B cell (primary cell): ENCODE measurements around the gene SIX5. TPM values are rescaled to one million over a fixed set of nuclear protein-coding genes. Genes with fewer than 3 reads are reported as not detected.

Source experiments
- ATAC-seq: fragments of 200-7000 bp; cut with Tn5 transposase; one replicate; pipeline ENCODE4 v1.10.0; 2021; ENCODE audit warnings: low read depth, mild to moderate bottlenecking, moderate number of reproducible peaks, moderate library complexity
- CTCF ChIA-PET: fragments of 350-600 bp; sonication (Branson Sonifier 250); formaldehyde crosslinking; loops from one replicate; lab custom pipeline; 2021; ENCODE audit warnings: antibody characterized with exemption, inconsistent platforms; lab: Charles Lee
- POLR2A ChIA-PET: fragments of 350-600 bp; sonication (Branson Sonifier 250); formaldehyde crosslinking; loops from one replicate; lab custom pipeline; 2021; ENCODE audit warnings: antibody characterized with exemption; lab: Charles Lee
- DNase-seq: peaks from one replicate; pipeline ENCODE4 v3.0.0; 2013
- H2AFZ ChIP-seq: 2 replicates; pipeline ENCODE4 v1.6.1; 2012; ENCODE audit warnings: mild to moderate bottlenecking, low read depth, low read length; ENCODE audit not compliant: insufficient read depth, poor library complexity, severe bottlenecking
- H3K27ac ChIP-seq, 2 donors: 1 replicate in 1 of 2; 2 replicates in 1 of 2; pipeline ENCODE4 v1.5.1; 2012 to 2013; ENCODE audit warnings: low read length in 2 of 2, mild to moderate bottlenecking in 2 of 2, moderate library complexity in 1 of 2
- H3K27me3 ChIP-seq, 4 experiments: fragments of 200-600 bp in 1 of 4; sonication (generic) in 1 of 4; replicated peaks in 1 of 4; 1 replicate in 2 of 4; 2 replicates in 2 of 4; pipeline versions ENCODE4 v1.6.1 to v1.7.0; 2013 to 2016; ENCODE audit warnings: low read length in 3 of 4, mild to moderate bottlenecking in 2 of 4, mixed read lengths in 1 of 4, moderate library complexity in 1 of 4; ENCODE audit not compliant: insufficient read depth in 4 of 4, control insufficient read depth in 3 of 4; ENCODE audit errors: control extremely low read depth in 1 of 4
- H3K36me3 ChIP-seq, 2 experiments: replicated peaks in 1 of 2; 1 replicate in 1 of 2; 2 replicates in 1 of 2; pipeline versions ENCODE4 v1.6.1 to v1.7.1; 2013; ENCODE audit warnings: low read length in 1 of 2; ENCODE audit not compliant: insufficient read depth in 2 of 2, control insufficient read depth in 1 of 2; ENCODE audit errors: control extremely low read depth in 1 of 2, extremely low read depth in 1 of 2
- H3K4me1 ChIP-seq, 2 donors: fragments of 200-600 bp in 1 of 2; sonication (generic) in 1 of 2; 1 replicate in 1 of 2; 2 replicates in 1 of 2; pipeline versions ENCODE4 v1.5.1 to v1.6.1; 2013 to 2017; ENCODE audit warnings: low read length in 2 of 2; ENCODE audit not compliant: control insufficient read depth in 2 of 2, insufficient read depth in 2 of 2
- H3K4me2 ChIP-seq: replicated peaks from 2 replicates; pipeline ENCODE3; 2012; ENCODE audit warnings: mild to moderate bottlenecking, low read depth, low read length; ENCODE audit not compliant: poor library complexity, severe bottlenecking
- H3K4me3 ChIP-seq, 5 experiments: fragments of 200-600 bp in 1 of 5; sonication (generic) in 1 of 5; 1 replicate in 3 of 5; 2 replicates in 2 of 5; pipeline versions ENCODE4 v1.5.1 to v1.7.0; 2011 to 2016; ENCODE audit warnings: low read length in 4 of 5, mild to moderate bottlenecking in 4 of 5, low read depth in 2 of 5, control low read depth in 1 of 5, moderate library complexity in 1 of 5; ENCODE audit not compliant: insufficient read depth in 1 of 5; ENCODE audit errors: control extremely low read depth in 1 of 5, extremely low read depth in 1 of 5
- H3K79me2 ChIP-seq: fragments of 200-600 bp; sonication (generic); one replicate; pipeline ENCODE4 v1.6.0; 2016; ENCODE audit warnings: low read length; ENCODE audit not compliant: control insufficient read depth, insufficient read depth
- H3K9ac ChIP-seq: fragments of 200-600 bp; sonication (generic); 2 replicates; pipeline ENCODE4 v1.6.1; 2017; ENCODE audit warnings: mild to moderate bottlenecking, low read length, moderate library complexity
- H3K9me3 ChIP-seq, 3 donors: one replicate each; pipeline versions ENCODE4 v1.6.1 to v1.7.1; 2013; ENCODE audit warnings: low read length in 2 of 3; ENCODE audit not compliant: control insufficient read depth in 2 of 3, insufficient read depth in 1 of 3; ENCODE audit errors: control extremely low read depth in 1 of 3
- H4K20me1 ChIP-seq: 2 replicates; pipeline ENCODE4 v1.6.0; 2012; ENCODE audit warnings: mild to moderate bottlenecking, low read length; ENCODE audit not compliant: insufficient read depth, control insufficient read depth, poor library complexity, severe bottlenecking
- H3K27ac Mint-ChIP-seq: one replicate; pipeline ENCODE4 v1.8.0; 2021; ENCODE audit warnings: mixed read lengths
- H3K27me3 Mint-ChIP-seq: one replicate; pipeline ENCODE4 v1.8.0; 2021; ENCODE audit warnings: mixed read lengths
- H3K4me1 Mint-ChIP-seq: one replicate; pipeline ENCODE4 v1.8.0; 2021; ENCODE audit warnings: mixed read lengths
- H3K4me3 Mint-ChIP-seq: one replicate; pipeline ENCODE4 v1.8.0; 2021; ENCODE audit warnings: mixed read lengths
- H3K9me3 Mint-ChIP-seq: one replicate; pipeline ENCODE4 v1.8.0; 2022; ENCODE audit warnings: mixed read lengths; ENCODE audit not compliant: insufficient read depth
- EZH2 ChIP-seq: IDR thresholded peaks from 2 replicates; pipeline ENCODE4 v1.6.1; 2012; ENCODE audit warnings: borderline replicate concordance, low read depth, mild to moderate bottlenecking, moderate library complexity, low read length; ENCODE audit not compliant: insufficient read depth, poor library complexity, severe bottlenecking
- WGBS: methylation state at CpG from one replicate; pipeline ENCODE4 v1.1.5; 2013; ENCODE audit warnings: missing lambda C conversion rate; ENCODE audit not compliant: insufficient coverage; 5-methylcytosine and 5-hydroxymethylcytosine counted together
- intact Hi-C: fragments of 100-400 bp; cut with micrococcal nuclease; formaldehyde crosslinking; loops from one replicate; pipeline ENCODE4 v1.10.0; 2022
- polyA plus RNA-seq: library from polyadenylated mRNA; depleted of rRNA; stranded (reverse); fragments of >200 nt; gene quantifications from 2 replicates; pipeline ENCODE4 v1.2.3, GENCODE V29; 2012
- total RNA-seq, 2 donors: library from RNA; stranded (reverse); fragments of 120-200 nt in 1 of 2; gene quantifications; 1 replicate in 1 of 2; 2 replicates in 1 of 2; pipeline versions ENCODE4 v1.2.3 to v1.2.4, GENCODE V29; 2013 to 2022
- TF ChIP-seq, protein P1 (sequence below): fragments of 200-600 bp; IDR thresholded peaks from one replicate; pipeline ENCODE4 v1.8.0; 2022; ENCODE audit warnings: antibody characterized with exemption, mild to moderate bottlenecking

The SIX5 gene
- total and polyA plus RNA-seq, 2 donors (not counting 1 experiment from before 2014, with no cell fraction given): 1.4 to 2.1 TPM

DNA sequence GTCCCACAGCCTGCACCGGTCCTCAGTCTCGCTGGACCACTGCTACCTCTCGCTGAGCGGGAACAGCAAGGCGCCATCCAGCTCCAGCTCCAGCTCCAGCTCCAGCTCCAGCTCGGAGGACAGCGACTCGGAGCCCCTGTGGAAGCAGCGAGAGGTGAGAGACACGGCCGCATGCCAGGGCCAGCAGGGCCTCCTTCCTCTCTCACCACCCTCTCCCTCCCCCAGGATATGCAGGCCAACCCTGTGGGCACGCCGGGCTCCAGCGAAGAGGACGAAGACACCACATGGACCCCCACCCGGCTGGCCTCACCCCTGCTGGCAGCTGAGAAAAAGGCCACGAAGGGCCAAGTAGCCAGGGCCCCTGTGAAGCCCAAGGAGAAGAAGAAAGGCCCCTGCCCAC, 7.3 kb downstream of the SIX5 start:
- Mint-ChIP-seq H3K27ac (no peak overlapping the region), H3K4me1 (no peaks in the 10 kb centered on the region), H3K9me3 (no peaks in the 10 kb centered on the region), H3K4me3 (no peak overlapping the region), H3K27me3 (peaks cover 17% of the 10 kb centered on the region)
- no peak for ATAC-seq
- Histone ChIP-seq H3K9ac (no peak overlapping the region), H4K20me1 (no peaks in the 10 kb centered on the region), H3K4me3 (no peak overlapping the region), H3K27me3 (peaks cover 0 to 28% (median 2%) of the 10 kb centered on the region in 4 experiments), H3K79me2 (no peaks in the 10 kb centered on the region), H2AFZ (no peak overlapping the region), H3K27ac (no peak overlapping the region), H3K9me3 (no peaks in the 10 kb centered on the region), H3K36me3 (no peaks in the 10 kb centered on the region), H3K4me1 (no peaks in the 10 kb centered on the region), H3K4me2 (no peak overlapping the region)
- 88% methylated on average over 17 of the region's 17 CpGs for whole genome bisulfite sequencing
- intact Hi-C loops: no loop called here
- ChIA-PET POLR2A (no interaction called here), CTCF (no interaction called here)
- TF ChIP-seq, protein P1, sequence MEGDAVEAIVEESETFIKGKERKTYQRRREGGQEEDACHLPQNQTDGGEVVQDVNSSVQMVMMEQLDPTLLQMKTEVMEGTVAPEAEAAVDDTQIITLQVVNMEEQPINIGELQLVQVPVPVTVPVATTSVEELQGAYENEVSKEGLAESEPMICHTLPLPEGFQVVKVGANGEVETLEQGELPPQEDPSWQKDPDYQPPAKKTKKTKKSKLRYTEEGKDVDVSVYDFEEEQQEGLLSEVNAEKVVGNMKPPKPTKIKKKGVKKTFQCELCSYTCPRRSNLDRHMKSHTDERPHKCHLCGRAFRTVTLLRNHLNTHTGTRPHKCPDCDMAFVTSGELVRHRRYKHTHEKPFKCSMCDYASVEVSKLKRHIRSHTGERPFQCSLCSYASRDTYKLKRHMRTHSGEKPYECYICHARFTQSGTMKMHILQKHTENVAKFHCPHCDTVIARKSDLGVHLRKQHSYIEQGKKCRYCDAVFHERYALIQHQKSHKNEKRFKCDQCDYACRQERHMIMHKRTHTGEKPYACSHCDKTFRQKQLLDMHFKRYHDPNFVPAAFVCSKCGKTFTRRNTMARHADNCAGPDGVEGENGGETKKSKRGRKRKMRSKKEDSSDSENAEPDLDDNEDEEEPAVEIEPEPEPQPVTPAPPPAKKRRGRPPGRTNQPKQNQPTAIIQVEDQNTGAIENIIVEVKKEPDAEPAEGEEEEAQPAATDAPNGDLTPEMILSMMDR: no peak
- no peak for TF ChIP-seq EZH2
- no peak for DNase-seq

DNA sequence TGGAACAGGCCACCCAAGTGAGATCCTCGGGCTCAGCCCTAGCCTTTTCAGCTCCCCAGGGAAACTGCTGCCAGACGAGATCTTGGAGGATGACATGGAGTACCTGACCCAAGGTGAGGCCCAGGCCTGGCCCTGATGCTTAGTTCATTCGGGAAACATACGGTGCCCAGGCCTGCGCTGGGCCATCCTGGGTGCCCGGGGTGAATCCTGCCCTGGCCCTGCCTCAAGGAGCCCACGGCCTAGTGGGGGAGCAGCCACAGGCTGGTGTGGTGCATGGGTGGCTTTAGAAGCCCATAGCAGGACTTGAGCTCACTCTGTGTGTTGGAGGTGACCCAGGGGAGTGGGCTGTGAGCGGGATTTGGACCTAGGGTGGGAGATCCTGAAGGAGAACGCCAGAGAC, 10.1 kb downstream of the SIX5 start:
- H3K4me1 ChIP-seq: no peaks in the 10 kb centered on the region
- Mint-ChIP-seq H3K27ac (no peak overlapping the region), H3K4me1 (no peaks in the 10 kb centered on the region), H3K9me3 (no peaks in the 10 kb centered on the region), H3K4me3 (no peak overlapping the region), H3K27me3 (peaks cover 13% of the 10 kb centered on the region)
- no peak overlapping the region for H3K27ac ChIP-seq
- H3K4me2 ChIP-seq: no peak overlapping the region
- no peak for DNase-seq
- CTCF ChIA-PET: no interaction called here
- peaks cover 0 to 9% (median 0%) of the 10 kb centered on the region in 4 experiments for H3K27me3 ChIP-seq
- intact Hi-C loops: no loop called here
- TF ChIP-seq, protein P1: no peak
- no peak for TF ChIP-seq EZH2
- ATAC-seq: no peak
- no peaks in the 10 kb centered on the region for H3K79me2 ChIP-seq
- no peak overlapping the region for H2AFZ ChIP-seq
- no peak overlapping the region for H3K9ac ChIP-seq
- H4K20me1 ChIP-seq: no peaks in the 10 kb centered on the region
- WGBS: 92% methylated on average over 7 of the region's 9 CpGs
- POLR2A ChIA-PET: interaction anchor here (0.6 kb wide), 1 partner anchor 229 kb away, joined by 3 read pairs; no protein-coding TSS in a partner anchor
- H3K4me3 ChIP-seq: no peak overlapping the region
- H3K9me3 ChIP-seq: no peaks in the 10 kb centered on the region
- H3K36me3 ChIP-seq: no peaks in the 10 kb centered on the region
